ENCODE results near the gene MAP3K20. TPM values are rescaled to one million over a fixed set of nuclear protein-coding genes. Genes with fewer than 3 reads are reported as not detected.

The MAP3K20 gene
- total and polyA plus RNA-seq, 2 of the 8 experiments (the other 6 are each of a cell fraction or from before 2014, with no cell fraction given): 3.1 to 11.1 TPM

- TF ChIP-seq, protein P1, sequence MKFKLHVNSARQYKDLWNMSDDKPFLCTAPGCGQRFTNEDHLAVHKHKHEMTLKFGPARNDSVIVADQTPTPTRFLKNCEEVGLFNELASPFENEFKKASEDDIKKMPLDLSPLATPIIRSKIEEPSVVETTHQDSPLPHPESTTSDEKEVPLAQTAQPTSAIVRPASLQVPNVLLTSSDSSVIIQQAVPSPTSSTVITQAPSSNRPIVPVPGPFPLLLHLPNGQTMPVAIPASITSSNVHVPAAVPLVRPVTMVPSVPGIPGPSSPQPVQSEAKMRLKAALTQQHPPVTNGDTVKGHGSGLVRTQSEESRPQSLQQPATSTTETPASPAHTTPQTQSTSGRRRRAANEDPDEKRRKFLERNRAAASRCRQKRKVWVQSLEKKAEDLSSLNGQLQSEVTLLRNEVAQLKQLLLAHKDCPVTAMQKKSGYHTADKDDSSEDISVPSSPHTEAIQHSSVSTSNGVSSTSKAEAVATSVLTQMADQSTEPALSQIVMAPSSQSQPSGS (IDR thresholded peaks at IDR 0.05; ENCODE audit: low read length): no peak
- TF ChIP-seq BACH1 (IDR thresholded peaks at IDR 0.05; ENCODE audit: low read length) (no peak), POLR2A (IDR thresholded peaks at IDR 0.05; ENCODE audit: control extremely low read depth in 1 of 2, low read depth in 2 of 2, low read length in 2 of 2) (no peak), TAF1 (IDR thresholded peaks at IDR 0.05; ENCODE audit: low read depth, low read length) (no peak), YY1 (IDR thresholded peaks at IDR 0.05; ENCODE audit: low read depth, low read length) (no peak), NANOG (IDR thresholded peaks at IDR 0.05; ENCODE audit: insufficient read depth, low read depth, low read length, poor library complexity, severe bottlenecking) (no peak), BRCA1 (IDR thresholded peaks at IDR 0.05; ENCODE audit: low read depth, low read length) (no peak), CHD1 (IDR thresholded peaks at IDR 0.05; ENCODE audit: low read depth, low read length) (no peak), RXRA (IDR thresholded peaks at IDR 0.05; ENCODE audit: insufficient read depth, low read depth, low read length) (no peak)
Measured at GRCh38 chr2:173153301-173153885, 77.7 kb downstream of the MAP3K20 start (continued).

All from H1 (cell line).